ENCODE data around the gene ARPC5.

GRCh38 chr1:183656355-183656754 lies 20.8 kb upstream of the ARPC5 start:
- TF ChIP-seq CTCF (IDR thresholded peaks at IDR 0.05 in 4 of 5, conservative IDR thresholded peaks at IDR 0.05 in 1 of 5) (no peak), POLR2A (IDR thresholded peaks at IDR 0.05) (no peak)

Data from gastrocnemius medialis (tissue), 4 donors.